A172 (cell line): ENCODE data around the gene OTUD4. TPM values are rescaled to one million over a fixed set of nuclear protein-coding genes. Genes with fewer than 3 reads are reported as not detected.
"Not testable (repeated sequence)": the region's sequence is repeated elsewhere in the genome, so short reads cannot be mapped to it uniquely, and the experiment has no call there.

ENCODE experiments used
- DNase-seq: peaks from one replicate; pipeline ENCODE4 v3.0.0-alpha.2; 2015; ENCODE audit warnings: low spot score
- total RNA-seq: library from RNA; depleted of rRNA; stranded (reverse); fragments of >200 nt; shearing (Covaris generic); gene quantifications from 2 replicates; pipeline ENCODE4 v1.2.3, GENCODE V29; 2014; rRNA removed

Gene OTUD4
- 17.0 and 19.1 TPM in 2 replicates for total RNA-seq

- DNase-seq: peak; percentile 78
Observed at GRCh38 chr4:145180298-145181090, at the start of gene OTUD4. TSS of gene OTUD4 (minus strand) at chr4:145180589. CDS start at chr4:145179973, 616 bp downstream.

GRCh38 chr4:145223228-145223627 is 42.8 kb upstream of the OTUD4 start:
- not testable (repeated sequence) for DNase-seq

- not testable (repeated sequence) for DNase-seq
Observed at GRCh38 chr4:145221529-145221928, 41.1 kb upstream of the OTUD4 start.

GRCh38 chr4:145219090-145219489 is 38.7 kb upstream of the OTUD4 start:
- no peak for DNase-seq

GRCh38 chr4:145218251-145218650 is 37.9 kb upstream of the OTUD4 start:
- no peak for DNase-seq

GRCh38 chr4:145217349-145217748 is 37.0 kb upstream of the OTUD4 start:
- no peak for DNase-seq

GRCh38 chr4:145216535-145216934 is 36.1 kb upstream of the OTUD4 start:
- DNase-seq: no peak

GRCh38 chr4:145213245-145213644 is 32.9 kb upstream of the OTUD4 start:
- DNase-seq: no peak

GRCh38 chr4:145207934-145208333 is 27.5 kb upstream of the OTUD4 start:
- DNase-seq: no peak

- no peak for DNase-seq
Observed at GRCh38 chr4:145203410-145203809, 23.0 kb upstream of the OTUD4 start.

GRCh38 chr4:145200366-145200765 is 20.0 kb upstream of the OTUD4 start:
- no peak for DNase-seq

- no peak for DNase-seq
Observed at GRCh38 chr4:145199051-145199716, 18.8 kb upstream of the OTUD4 start.

- DNase-seq: no peak
Observed at GRCh38 chr4:145196747-145197146, 16.4 kb upstream of the OTUD4 start.

GRCh38 chr4:145195167-145195952 is 15.0 kb upstream of the OTUD4 start:
- DNase-seq: peak; percentile 10

GRCh38 chr4:145189981-145190380 is 9.6 kb upstream of the OTUD4 start:
- DNase-seq: no peak

- DNase-seq: no peak
Observed at GRCh38 chr4:145186729-145187128, 6.3 kb upstream of the OTUD4 start.

GRCh38 chr4:145183581-145183980 is 3.2 kb upstream of the OTUD4 start:
- DNase-seq: no peak

GRCh38 chr4:145183023-145183422 is 2.6 kb upstream of the OTUD4 start:
- no peak for DNase-seq

GRCh38 chr4:145182222-145182621 is 1.8 kb upstream of the OTUD4 start:
- DNase-seq: no peak

- DNase-seq: no peak
Observed at GRCh38 chr4:145181091-145181501, 707 bp upstream of the OTUD4 start.

- DNase-seq: not testable (repeated sequence)
Observed at GRCh38 chr4:145179861-145180297, 510 bp downstream of the OTUD4 start.

GRCh38 chr4:145179281-145179860 is 1.0 kb downstream of the OTUD4 start:
- peak; percentile 14 for DNase-seq
